HepG2 (cell line): Measurements from ENCODE around the gene RPRD2. TPM values are rescaled to one million over a fixed set of nuclear protein-coding genes. Genes with fewer than 3 reads are reported as not detected.

ENCODE experiments used
- ARID2 ChIP-seq: sonication (generic); formaldehyde crosslinking; IDR thresholded peaks from 2 replicates; pipeline ENCODE4 v1.8.1; 2022; ENCODE audit warnings: mild to moderate bottlenecking, missing genetic modification reagents, borderline replicate concordance
- CCDC6 ChIP-seq: sonication (generic); formaldehyde crosslinking; IDR thresholded peaks from 2 replicates; pipeline ENCODE4 v1.8.1; 2022; ENCODE audit warnings: mild to moderate bottlenecking, missing genetic modification reagents, moderate library complexity
- CHD4 ChIP-seq: fragments of 200-600 bp; sonication (generic); IDR thresholded peaks from 2 replicates; pipeline ENCODE4 v1.7.0; 2017; ENCODE audit warnings: mild to moderate bottlenecking, low read length, borderline replicate concordance
- GABPA ChIP-seq, 2 experiments: IDR thresholded peaks; 2 replicates each; pipeline ENCODE4 v1.6.1; 2011 to 2016; ENCODE audit warnings: low read depth in 2 of 2, low read length in 1 of 2, missing biosample characterization in 1 of 2, missing genetic modification characterization in 1 of 2
- HNRNPH1 ChIP-seq: fragments of 200-400 bp; formaldehyde crosslinking; optimal IDR thresholded peaks from 2 replicates; pipeline ENCODE3; 2017; ENCODE audit warnings: mild to moderate bottlenecking, low read depth, low read length
- HOXA7 ChIP-seq: sonication (generic); formaldehyde crosslinking; IDR thresholded peaks from 2 replicates; pipeline ENCODE4 v1.8.1; 2022; ENCODE audit warnings: mild to moderate bottlenecking, missing genetic modification reagents, moderate library complexity
- MAF1 ChIP-seq: sonication (generic); formaldehyde crosslinking; IDR thresholded peaks from 2 replicates; pipeline ENCODE4 v1.5.0; 2020; ENCODE audit warnings: missing genetic modification reagents, borderline replicate concordance
- MEIS1 ChIP-seq: sonication (generic); formaldehyde crosslinking; IDR thresholded peaks from 2 replicates; pipeline ENCODE4 v1.9.0; 2021; ENCODE audit warnings: mild to moderate bottlenecking, missing genetic modification reagents, moderate library complexity, borderline replicate concordance
- NR3C1 ChIP-seq: sonication (generic); formaldehyde crosslinking; IDR thresholded peaks from 2 replicates; pipeline ENCODE4 v1.4.0; 2020; ENCODE audit warnings: missing genetic modification reagents
- PHF21A ChIP-seq: sonication (generic); formaldehyde crosslinking; IDR thresholded peaks from 2 replicates; pipeline ENCODE4 v1.5.0; 2020; ENCODE audit warnings: mild to moderate bottlenecking, missing genetic modification reagents
- SP2 ChIP-seq: sonication (generic); formaldehyde crosslinking; IDR thresholded peaks from 2 replicates; pipeline ENCODE4 v1.5.1; 2020; ENCODE audit warnings: mild to moderate bottlenecking, missing genetic modification reagents
- THAP11 ChIP-seq: IDR thresholded peaks from 2 replicates; pipeline ENCODE4 v1.6.1; 2016; ENCODE audit warnings: missing biosample characterization, missing genetic modification reagents
- TOE1 ChIP-seq: sonication (generic); formaldehyde crosslinking; IDR thresholded peaks from 2 replicates; pipeline ENCODE4 v1.4.0; 2020; ENCODE audit warnings: mild to moderate bottlenecking, missing genetic modification reagents
- ZFYVE20 ChIP-seq: sonication (generic); formaldehyde crosslinking; IDR thresholded peaks from 2 replicates; pipeline ENCODE4 v1.8.0; 2023; ENCODE audit warnings: low read depth, mild to moderate bottlenecking, moderate library complexity, missing genetic modification reagents, borderline replicate concordance
- ZNF30 ChIP-seq: sonication (generic); formaldehyde crosslinking; IDR thresholded peaks from 2 replicates; pipeline ENCODE4 v1.5.0; 2020; ENCODE audit warnings: mild to moderate bottlenecking, missing genetic modification reagents
- ZNF350 ChIP-seq: sonication (generic); formaldehyde crosslinking; IDR thresholded peaks from 2 replicates; pipeline ENCODE4 v1.4.0; 2020; ENCODE audit warnings: mild to moderate bottlenecking, low read depth, missing genetic modification reagents, borderline replicate concordance
- ZNF570 ChIP-seq: sonication (generic); formaldehyde crosslinking; IDR thresholded peaks from 2 replicates; pipeline ENCODE4 v1.4.0; 2020; ENCODE audit warnings: mild to moderate bottlenecking, missing genetic modification reagents, borderline replicate concordance
- ZNF790 ChIP-seq: sonication (generic); formaldehyde crosslinking; IDR thresholded peaks from 2 replicates; pipeline ENCODE4 v1.8.0; 2022; ENCODE audit warnings: missing genetic modification reagents, mild to moderate bottlenecking, borderline replicate concordance
- ZNF792 ChIP-seq: IDR thresholded peaks from 2 replicates; pipeline ENCODE4 v1.6.1; 2016
- ZSCAN21 ChIP-seq: sonication (generic); formaldehyde crosslinking; IDR thresholded peaks from 2 replicates; pipeline ENCODE4 v1.8.0; 2022; ENCODE audit warnings: mild to moderate bottlenecking, missing genetic modification reagents, moderate library complexity, borderline replicate concordance
- ZSCAN31 ChIP-seq: sonication (generic); formaldehyde crosslinking; IDR thresholded peaks from 2 replicates; pipeline ENCODE4 v1.5.0; 2020; ENCODE audit warnings: low read depth, mild to moderate bottlenecking, missing genetic modification reagents
- ZSCAN9 ChIP-seq: IDR thresholded peaks from 2 replicates; pipeline ENCODE4 v1.6.1; 2016; ENCODE audit warnings: borderline replicate concordance
- polyA plus RNA-seq, 8 experiments: library from polyadenylated mRNA; depleted of rRNA in 3 of 8; stranded (reverse) in 7 of 8; unstranded in 1 of 8; fragments of >200 nt; fragmentation: Illumina TruSeq in 4 of 8; extraction: Trizol in 4 of 8; gene quantifications; 2 replicates each; pipeline versions ENCODE4 v1.2.1 to v1.2.3, GENCODE V29; 2011 to 2016; ENCODE audit warnings: low read depth in 4 of 8, missing spikeins in 1 of 8, mixed read lengths in 1 of 8; ENCODE audit not compliant: insufficient read depth in 1 of 8
- total RNA-seq, 5 experiments: library from RNA; depleted of rRNA; stranded (reverse); fragments of >200 nt; fragmentation: Illumina TruSeq; extraction: Trizol; gene quantifications; 2 replicates each; pipeline ENCODE4 v1.2.3, GENCODE V29; 2016; ENCODE audit warnings: low read depth in 1 of 5
- TF ChIP-seq, protein P1 (sequence below): sonication (generic); formaldehyde crosslinking; conservative IDR thresholded peaks from 2 replicates; pipeline ENCODE4 v1.4.0; 2020; ENCODE audit warnings: mild to moderate bottlenecking, missing genetic modification reagents, moderate library complexity
- TF ChIP-seq, protein P2 (sequence below): sonication (generic); formaldehyde crosslinking; IDR thresholded peaks from 2 replicates; pipeline ENCODE4 v1.9.0; 2021; ENCODE audit warnings: missing genetic modification reagents, mild to moderate bottlenecking, borderline replicate concordance
- TF ChIP-seq, protein P3 (sequence below): sonication (generic); formaldehyde crosslinking; IDR thresholded peaks from 2 replicates; pipeline ENCODE4 v1.4.0; 2020; ENCODE audit warnings: missing genetic modification reagents
- TF ChIP-seq, protein P4 (sequence below): sonication (generic); formaldehyde crosslinking; IDR thresholded peaks from 2 replicates; pipeline ENCODE4 v1.5.0; 2020; ENCODE audit warnings: missing genetic modification reagents

RPRD2 gene
- total and polyA plus RNA-seq, 2 of the 13 experiments (the other 11 are each of a cell fraction or from before 2014, with no cell fraction given) = 8.0 to 8.9 TPM

DNA sequence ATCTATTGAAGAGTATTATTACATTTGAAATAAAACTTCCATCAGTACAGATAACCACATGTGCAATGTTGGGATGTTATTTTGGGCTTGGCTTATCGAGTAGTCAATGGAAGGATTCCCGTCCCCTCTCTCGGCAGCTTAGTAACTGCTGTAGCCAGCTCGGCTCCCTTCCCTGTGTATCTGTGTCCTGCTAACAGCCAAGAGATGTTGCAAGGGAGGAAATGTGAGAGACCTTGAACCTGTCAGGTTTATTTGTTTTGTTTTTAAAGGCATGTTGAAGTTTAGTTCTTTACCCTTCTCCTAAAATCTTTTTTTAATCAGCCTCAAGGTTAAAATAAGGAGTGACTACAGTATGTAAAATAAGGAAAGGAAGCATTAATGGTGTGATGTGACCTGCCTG is 109.7 kb downstream of the RPRD2 start (continued):
- TF ChIP-seq ZNF570 (CRISPR knock-in tag) (no peak), CCDC6 (CRISPR knock-in tag) (0 out of 2 replicates have a peak, but pooled peaks have one; percentile 35), GABPA (IDR thresholded peaks at IDR 0.05; ENCODE audit: low read depth, low read length) (no peak), GABPA (CRISPR knock-in tag; IDR thresholded peaks at IDR 0.05; ENCODE audit: low read depth) (0 out of 2 replicates have a peak, but pooled peaks have one; percentile 6), HOXA7 (no peak), SP2 (CRISPR knock-in tag) (no peak), ZSCAN9 (CRISPR knock-in tag) (no peak), CHD4 (no peak), ZNF792 (peak; percentile 62; the same call in 1 of the 2 replicates), HNRNPH1 (no peak), ZNF350 (CRISPR knock-in tag) (no peak), ZFYVE20 (no peak), MEIS1 (CRISPR knock-in tag) (peak; percentile 85; the same call in 1 of the 2 replicates), ZNF30 (CRISPR knock-in tag) (no peak), ZNF790 (CRISPR knock-in tag) (no peak), PHF21A (CRISPR knock-in tag) (no peak), NR3C1 (CRISPR knock-in tag) (no peak), ZSCAN31 (no peak), TOE1 (CRISPR knock-in tag) (no peak), ARID2 (no peak), MAF1 (CRISPR knock-in tag) (no peak), ZSCAN21 (CRISPR knock-in tag) (no peak), THAP11 (CRISPR knock-in tag) (peak; percentile 70)
- TF ChIP-seq, protein P1, sequence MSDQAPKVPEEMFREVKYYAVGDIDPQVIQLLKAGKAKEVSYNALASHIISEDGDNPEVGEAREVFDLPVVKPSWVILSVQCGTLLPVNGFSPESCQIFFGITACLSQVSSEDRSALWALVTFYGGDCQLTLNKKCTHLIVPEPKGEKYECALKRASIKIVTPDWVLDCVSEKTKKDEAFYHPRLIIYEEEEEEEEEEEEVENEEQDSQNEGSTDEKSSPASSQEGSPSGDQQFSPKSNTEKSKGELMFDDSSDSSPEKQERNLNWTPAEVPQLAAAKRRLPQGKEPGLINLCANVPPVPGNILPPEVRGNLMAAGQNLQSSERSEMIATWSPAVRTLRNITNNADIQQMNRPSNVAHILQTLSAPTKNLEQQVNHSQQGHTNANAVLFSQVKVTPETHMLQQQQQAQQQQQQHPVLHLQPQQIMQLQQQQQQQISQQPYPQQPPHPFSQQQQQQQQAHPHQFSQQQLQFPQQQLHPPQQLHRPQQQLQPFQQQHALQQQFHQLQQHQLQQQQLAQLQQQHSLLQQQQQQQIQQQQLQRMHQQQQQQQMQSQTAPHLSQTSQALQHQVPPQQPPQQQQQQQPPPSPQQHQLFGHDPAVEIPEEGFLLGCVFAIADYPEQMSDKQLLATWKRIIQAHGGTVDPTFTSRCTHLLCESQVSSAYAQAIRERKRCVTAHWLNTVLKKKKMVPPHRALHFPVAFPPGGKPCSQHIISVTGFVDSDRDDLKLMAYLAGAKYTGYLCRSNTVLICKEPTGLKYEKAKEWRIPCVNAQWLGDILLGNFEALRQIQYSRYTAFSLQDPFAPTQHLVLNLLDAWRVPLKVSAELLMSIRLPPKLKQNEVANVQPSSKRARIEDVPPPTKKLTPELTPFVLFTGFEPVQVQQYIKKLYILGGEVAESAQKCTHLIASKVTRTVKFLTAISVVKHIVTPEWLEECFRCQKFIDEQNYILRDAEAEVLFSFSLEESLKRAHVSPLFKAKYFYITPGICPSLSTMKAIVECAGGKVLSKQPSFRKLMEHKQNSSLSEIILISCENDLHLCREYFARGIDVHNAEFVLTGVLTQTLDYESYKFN (CRISPR knock-in tag) = peak; percentile 92
- TF ChIP-seq, protein P2, sequence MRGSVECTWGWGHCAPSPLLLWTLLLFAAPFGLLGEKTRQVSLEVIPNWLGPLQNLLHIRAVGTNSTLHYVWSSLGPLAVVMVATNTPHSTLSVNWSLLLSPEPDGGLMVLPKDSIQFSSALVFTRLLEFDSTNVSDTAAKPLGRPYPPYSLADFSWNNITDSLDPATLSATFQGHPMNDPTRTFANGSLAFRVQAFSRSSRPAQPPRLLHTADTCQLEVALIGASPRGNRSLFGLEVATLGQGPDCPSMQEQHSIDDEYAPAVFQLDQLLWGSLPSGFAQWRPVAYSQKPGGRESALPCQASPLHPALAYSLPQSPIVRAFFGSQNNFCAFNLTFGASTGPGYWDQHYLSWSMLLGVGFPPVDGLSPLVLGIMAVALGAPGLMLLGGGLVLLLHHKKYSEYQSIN (CRISPR knock-in tag) = no peak
- TF ChIP-seq, protein P3, sequence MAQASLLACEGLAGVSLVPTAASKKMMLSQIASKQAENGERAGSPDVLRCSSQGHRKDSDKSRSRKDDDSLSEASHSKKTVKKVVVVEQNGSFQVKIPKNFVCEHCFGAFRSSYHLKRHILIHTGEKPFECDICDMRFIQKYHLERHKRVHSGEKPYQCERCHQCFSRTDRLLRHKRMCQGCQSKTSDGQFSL (CRISPR knock-in tag) = no peak
- TF ChIP-seq, protein P4, sequence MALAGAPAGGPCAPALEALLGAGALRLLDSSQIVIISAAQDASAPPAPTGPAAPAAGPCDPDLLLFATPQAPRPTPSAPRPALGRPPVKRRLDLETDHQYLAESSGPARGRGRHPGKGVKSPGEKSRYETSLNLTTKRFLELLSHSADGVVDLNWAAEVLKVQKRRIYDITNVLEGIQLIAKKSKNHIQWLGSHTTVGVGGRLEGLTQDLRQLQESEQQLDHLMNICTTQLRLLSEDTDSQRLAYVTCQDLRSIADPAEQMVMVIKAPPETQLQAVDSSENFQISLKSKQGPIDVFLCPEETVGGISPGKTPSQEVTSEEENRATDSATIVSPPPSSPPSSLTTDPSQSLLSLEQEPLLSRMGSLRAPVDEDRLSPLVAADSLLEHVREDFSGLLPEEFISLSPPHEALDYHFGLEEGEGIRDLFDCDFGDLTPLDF = no peak
